WTC11 (cell line): ENCODE data around the gene SGTA.

Source experiments
- NR3C1 ChIP-seq: sonication (generic); formaldehyde crosslinking; conservative IDR thresholded peaks from 2 replicates; pipeline ENCODE4 v1.8.1; 2023; ENCODE audit warnings: low read depth, mild to moderate bottlenecking, missing genetic modification reagents
- ZBTB21 ChIP-seq: sonication (generic); formaldehyde crosslinking; IDR thresholded peaks from 2 replicates; pipeline ENCODE4 v1.8.1; 2023; ENCODE audit warnings: mild to moderate bottlenecking, missing genetic modification reagents, borderline replicate concordance
- TF ChIP-seq, protein P1 (sequence below): fragments of 200-600 bp; IDR thresholded peaks from 2 replicates; pipeline ENCODE4 v1.8.0; 2022; ENCODE audit warnings: antibody characterized with exemption

- TF ChIP-seq, protein P1, sequence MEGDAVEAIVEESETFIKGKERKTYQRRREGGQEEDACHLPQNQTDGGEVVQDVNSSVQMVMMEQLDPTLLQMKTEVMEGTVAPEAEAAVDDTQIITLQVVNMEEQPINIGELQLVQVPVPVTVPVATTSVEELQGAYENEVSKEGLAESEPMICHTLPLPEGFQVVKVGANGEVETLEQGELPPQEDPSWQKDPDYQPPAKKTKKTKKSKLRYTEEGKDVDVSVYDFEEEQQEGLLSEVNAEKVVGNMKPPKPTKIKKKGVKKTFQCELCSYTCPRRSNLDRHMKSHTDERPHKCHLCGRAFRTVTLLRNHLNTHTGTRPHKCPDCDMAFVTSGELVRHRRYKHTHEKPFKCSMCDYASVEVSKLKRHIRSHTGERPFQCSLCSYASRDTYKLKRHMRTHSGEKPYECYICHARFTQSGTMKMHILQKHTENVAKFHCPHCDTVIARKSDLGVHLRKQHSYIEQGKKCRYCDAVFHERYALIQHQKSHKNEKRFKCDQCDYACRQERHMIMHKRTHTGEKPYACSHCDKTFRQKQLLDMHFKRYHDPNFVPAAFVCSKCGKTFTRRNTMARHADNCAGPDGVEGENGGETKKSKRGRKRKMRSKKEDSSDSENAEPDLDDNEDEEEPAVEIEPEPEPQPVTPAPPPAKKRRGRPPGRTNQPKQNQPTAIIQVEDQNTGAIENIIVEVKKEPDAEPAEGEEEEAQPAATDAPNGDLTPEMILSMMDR = no peak
- TF ChIP-seq NR3C1 (CRISPR knock-in tag) (no peak), ZBTB21 (CRISPR knock-in tag) (no peak)
These were observed 43.9 kb upstream of the SGTA start for GRCh38 chr19:2827022-2827421.
